K562 (cell line): Measurements from ENCODE around the gene LRRC57. TPM values are rescaled to one million over a fixed set of nuclear protein-coding genes. Genes with fewer than 3 reads are reported as not detected.

Experiments
- CBX3 ChIP-seq, 2 experiments: IDR thresholded peaks; 1 replicate in 1 of 2; 2 replicates in 1 of 2; pipeline ENCODE4 v1.6.1; 2012; ENCODE audit warnings: inconsistent platforms in 2 of 2, low read length in 2 of 2, borderline replicate concordance in 1 of 2, control low read depth in 1 of 2
- CEBPG ChIP-seq, 3 experiments: fragments of 200-800 bp in 1 of 3; sonication (Bioruptor generic) in 1 of 3; sonication (generic) in 1 of 3; formaldehyde crosslinking in 1 of 3; IDR thresholded peaks in 2 of 3; conservative IDR thresholded peaks in 1 of 3; 2 replicates each; pipeline versions ENCODE4 v1.6.1 to v1.8.0; 2016 to 2022; ENCODE audit warnings: missing compliant biosample characterization in 2 of 3, missing genetic modification characterization in 2 of 3, mild to moderate bottlenecking in 1 of 3, missing genetic modification reagents in 1 of 3
- CREB1 ChIP-seq, 2 experiments: sonication (generic) in 1 of 2; formaldehyde crosslinking in 1 of 2; IDR thresholded peaks; 2 replicates each; pipeline versions ENCODE4 v1.6.1 to v1.8.0; 2012 to 2022; ENCODE audit warnings: inconsistent platforms in 1 of 2, mild to moderate bottlenecking in 1 of 2, missing genetic modification reagents in 1 of 2, moderate library complexity in 1 of 2
- EGR1 ChIP-seq: fragments of 450-650 bp; conservative IDR thresholded peaks from 2 replicates; pipeline ENCODE4 v1.6.1; 2017; ENCODE audit warnings: mild to moderate bottlenecking
- HOMEZ ChIP-seq: fragments of 250-450 bp; sonication (Bioruptor Pico); IDR thresholded peaks from 2 replicates; pipeline ENCODE4 v1.4.0; 2020; ENCODE audit warnings: mild to moderate bottlenecking, moderate library complexity
- KAT2B ChIP-seq: IDR thresholded peaks from one replicate; pipeline ENCODE4 v1.6.1; 2012; ENCODE audit warnings: low read depth, mild to moderate bottlenecking, control low read depth, inconsistent platforms, low read length, moderate library complexity
- MNT ChIP-seq, 2 experiments: fragments of 450-650 bp; conservative IDR thresholded peaks; 2 replicates each; pipeline ENCODE4 v1.6.1; 2017; ENCODE audit warnings: mild to moderate bottlenecking in 2 of 2, moderate library complexity in 2 of 2
- NR2C1 ChIP-seq, 2 experiments: fragments of 450-650 bp; IDR thresholded peaks; 2 replicates each; pipeline ENCODE4 v1.6.1; 2017; ENCODE audit warnings: mild to moderate bottlenecking in 2 of 2, antibody characterized with exemption in 1 of 2, inconsistent platforms in 1 of 2, missing compliant biosample characterization in 1 of 2, missing genetic modification characterization in 1 of 2
- RBBP5 ChIP-seq: fragments of 200-600 bp; sonication (generic); IDR thresholded peaks from 2 replicates; pipeline ENCODE4 v1.6.1; 2012; ENCODE audit warnings: borderline replicate concordance, mild to moderate bottlenecking, low read length, control low read depth, inconsistent platforms; ENCODE audit not compliant: insufficient read depth, poor library complexity, severe bottlenecking
- RHOXF2B ChIP-seq: fragments of 250-450 bp; sonication (Bioruptor Pico); conservative IDR thresholded peaks from 2 replicates; pipeline ENCODE4 v1.5.1; 2021
- STAG1 ChIP-seq: sonication (generic); formaldehyde crosslinking; IDR thresholded peaks from 2 replicates; pipeline ENCODE4 v1.5.0; 2020; ENCODE audit warnings: missing genetic modification reagents, borderline replicate concordance
- TAF1 ChIP-seq: IDR thresholded peaks from 2 replicates; pipeline ENCODE4 v1.6.1; 2011; ENCODE audit warnings: mild to moderate bottlenecking, low read length, moderate library complexity; ENCODE audit not compliant: insufficient read depth, control insufficient read depth, severe bottlenecking; ENCODE audit errors: extremely low read depth
- ZNF76 ChIP-seq: fragments of 250-450 bp; sonication (Bioruptor Pico); IDR thresholded peaks from 2 replicates; pipeline ENCODE4 v1.4.0; 2020; ENCODE audit warnings: mild to moderate bottlenecking, moderate library complexity, borderline replicate concordance
- polyA plus RNA-seq, 8 experiments: library from polyadenylated mRNA; depleted of rRNA in 4 of 8; stranded (reverse) in 5 of 8; unstranded in 3 of 8; fragments of >200 nt; fragmentation: Nextera tagmentation in 2 of 8; fragmentation: Illumina TruSeq in 1 of 8; extraction: Ambion mirVana in 2 of 8; extraction: Trizol in 1 of 8; gene quantifications; 2 replicates each; pipeline versions ENCODE4 v1.2.1 to v1.2.3, GENCODE V29; 2011 to 2014; ENCODE audit warnings: inconsistent platforms in 1 of 8, missing spikeins in 1 of 8
- total RNA-seq, 7 experiments: library from RNA; depleted of rRNA in 6 of 7; stranded (reverse); fragments of >200 nt in 6 of 7; fragmentation: Illumina TruSeq in 2 of 7; extraction: Trizol in 2 of 7; gene quantifications; 2 replicates each; pipeline versions ENCODE4 v1.2.1 to v1.2.3, GENCODE V29; 2011 to 2021; ENCODE audit warnings: low replicate concordance in 1 of 7

LRRC57 gene
- total and polyA plus RNA-seq, 9 of the 15 experiments (the other 6 are each of a cell fraction or from before 2014, with no cell fraction given) = 3.9 to 20.4 (median 14.8) TPM

GRCh38 chr15:42548249-42549031, at the start of gene LRRC57, which contains the start of gene HAUS2 (continued):
- TF ChIP-seq TAF1 (peak; percentile 84), STAG1 (CRISPR knock-in tag) (no peak), CBX3 (IDR thresholded peaks at IDR 0.05; ENCODE audit: borderline replicate concordance in 1 of 2, low read length in 2 of 2) (0 out of 3 replicates have a peak, but pooled peaks of 1 of the 2 experiments have one; percentile 38), EGR1 (peak; percentile 81), ZNF76 (CRISPR knock-in tag) (peak; percentile 68; the same call in 1 of the 2 replicates), CREB1 (IDR thresholded peaks at IDR 0.05) (peak; percentile 94), CREB1 (CRISPR knock-in tag; IDR thresholded peaks at IDR 0.05) (peak; percentile 98), HOMEZ (CRISPR knock-in tag) (no peak), RHOXF2B (CRISPR knock-in tag) (no peak), RBBP5 (peak; percentile 93), NR2C1 (IDR thresholded peaks at IDR 0.05) (no peak), NR2C1 (tag; IDR thresholded peaks at IDR 0.05) (no peak), KAT2B (no peak), MNT (conservative IDR thresholded peaks at IDR 0.05) (peak; percentile 72 to 93), CEBPG (CRISPR knock-in tag; IDR thresholded peaks at IDR 0.05) (0 out of 2 replicates have a peak, but pooled peaks have one; percentile 48), CEBPG (tag; conservative IDR thresholded peaks at IDR 0.05 in 1 of 2, IDR thresholded peaks at IDR 0.05 in 1 of 2) (no peak)
